ENCODE results near the gene CDH8. TPM values are rescaled to one million over a fixed set of nuclear protein-coding genes. Genes with fewer than 3 reads are reported as not detected.

The CDH8 gene
- total and polyA plus RNA-seq, 4 donors, result 0.02 to 3.1 (median 0.30) TPM

GRCh38 chr16:61617219-61617783, 418.9 kb downstream of the CDH8 start:
- WGBS, 2 donors, result 67 to 68% methylated on average over 5 of the region's 5 CpGs
- no peak overlapping the region for H3K9ac ChIP-seq (ENCODE audit: insufficient read depth in 1 of 2, low read length in 2 of 2)
- no peak for DNase-seq
- H3K4me1 ChIP-seq (ENCODE audit: control insufficient read depth in 5 of 5, insufficient read depth in 5 of 5, low read length in 5 of 5), result no peaks in the 10 kb centered on the region
- H3K4me3 ChIP-seq, result no peak overlapping the region
- TF ChIP-seq CTCF (IDR thresholded peaks at IDR 0.05; ENCODE audit: control extremely low read depth, extremely low read depth), result no peak
- H3K27ac ChIP-seq (ENCODE audit: low read depth in 1 of 2, low read length in 1 of 2), result no peak overlapping the region
- no peak for ATAC-seq (ENCODE audit: insufficient read depth, low FRiP score)
- H3K9me3 ChIP-seq (ENCODE audit: control insufficient read depth in 4 of 4, insufficient read depth in 3 of 4, low read length in 3 of 4), result no peaks in the 10 kb centered on the region
- H3K36me3 ChIP-seq (ENCODE audit: control insufficient read depth in 4 of 4, insufficient read depth in 4 of 4, low read length in 4 of 4), result no peaks in the 10 kb centered on the region
- no peaks in the 10 kb centered on the region for H3K27me3 ChIP-seq (ENCODE audit: control insufficient read depth in 3 of 3, insufficient read depth in 3 of 3, low read length in 2 of 3)

GRCh38 chr16:61616088-61616487, 420.1 kb downstream of the CDH8 start:
- no peak overlapping the region for H3K27ac ChIP-seq (ENCODE audit: low read depth in 1 of 2, low read length in 1 of 2)
- ATAC-seq (ENCODE audit: insufficient read depth, low FRiP score), result no peak
- no peaks in the 10 kb centered on the region for H3K4me1 ChIP-seq (ENCODE audit: control insufficient read depth in 5 of 5, insufficient read depth in 5 of 5, low read length in 5 of 5)
- TF ChIP-seq CTCF (IDR thresholded peaks at IDR 0.05; ENCODE audit: control extremely low read depth, extremely low read depth), result no peak
- H3K27me3 ChIP-seq (ENCODE audit: control insufficient read depth in 3 of 3, insufficient read depth in 3 of 3, low read length in 2 of 3), result no peaks in the 10 kb centered on the region
- H3K4me3 ChIP-seq, result no peak overlapping the region
- WGBS, 2 donors, result 87 to 88% methylated on average over 2 of the region's 2 CpGs
- H3K9me3 ChIP-seq (ENCODE audit: control insufficient read depth in 4 of 4, insufficient read depth in 3 of 4, low read length in 3 of 4), result no peaks in the 10 kb centered on the region
- H3K36me3 ChIP-seq (ENCODE audit: control insufficient read depth in 4 of 4, insufficient read depth in 4 of 4, low read length in 4 of 4), result no peaks in the 10 kb centered on the region
- no peak overlapping the region for H3K9ac ChIP-seq (ENCODE audit: insufficient read depth in 1 of 2, low read length in 2 of 2)
- no peak for DNase-seq

GRCh38 chr16:61611847-61612491, 424.3 kb downstream of the CDH8 start:
- Histone ChIP-seq H3K36me3 (ENCODE audit: control insufficient read depth in 4 of 4, insufficient read depth in 4 of 4, low read length in 4 of 4) (no peaks in the 10 kb centered on the region), H3K9me3 (ENCODE audit: control insufficient read depth in 4 of 4, insufficient read depth in 3 of 4, low read length in 3 of 4) (no peaks in the 10 kb centered on the region), H3K27me3 (ENCODE audit: control insufficient read depth in 3 of 3, insufficient read depth in 3 of 3, low read length in 2 of 3) (no peaks in the 10 kb centered on the region), H3K4me1 (ENCODE audit: control insufficient read depth in 5 of 5, insufficient read depth in 5 of 5, low read length in 5 of 5) (no peaks in the 10 kb centered on the region), H3K9ac (ENCODE audit: insufficient read depth in 1 of 2, low read length in 2 of 2) (no peak overlapping the region), H3K27ac (ENCODE audit: low read depth in 1 of 2, low read length in 1 of 2) (no peak overlapping the region), H3K4me3 (no peak overlapping the region)
- 81 to 89% methylated on average over 4 of the region's 4 CpGs for WGBS, 2 donors
- TF ChIP-seq CTCF (IDR thresholded peaks at IDR 0.05; ENCODE audit: control extremely low read depth, extremely low read depth), result no peak
- ATAC-seq (ENCODE audit: insufficient read depth, low FRiP score) (no peak), DNase-seq (no peak)
